Measurements from ENCODE around the gene SPRR2A.
"Not testable (repeated sequence)": the region's sequence is repeated elsewhere in the genome, so short reads cannot be mapped to it uniquely, and the experiment has no call there.

SPRR2A gene

DNA sequence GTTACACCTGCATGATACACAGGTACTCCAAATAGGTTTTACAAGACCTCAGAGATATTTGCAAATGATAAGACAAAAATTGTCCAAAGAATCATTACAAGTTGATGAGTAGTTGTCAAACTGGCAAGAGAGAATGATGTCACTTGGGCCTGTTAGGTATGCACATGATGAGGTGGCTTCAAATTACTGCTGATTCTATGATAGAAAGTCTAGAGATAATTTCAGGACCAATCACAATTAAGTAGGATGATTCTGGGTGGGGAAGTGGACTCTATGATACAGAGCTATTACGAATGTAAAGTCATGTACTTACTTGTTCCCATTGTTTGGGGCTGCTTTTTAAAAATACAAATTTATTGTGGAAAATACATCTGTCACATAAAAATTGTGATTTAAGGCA lies 31.5 kb downstream of the SPRR2A start:
- Histone ChIP-seq H3K4me3 (ENCODE audit: low read depth, low read length) (no peak overlapping the region), H3K27ac (ENCODE audit: low read depth, low read length) (no peak overlapping the region), H2AFZ (ENCODE audit: low read length, unreplicated experiment) (no peak overlapping the region), H3K4me1 (ENCODE audit: control insufficient read depth, insufficient read depth, low read length, unreplicated experiment) (no peaks in the 10 kb centered on the region), H3K27me3 (ENCODE audit: insufficient read depth, low read length) (no peaks in the 10 kb centered on the region), H3K79me2 (ENCODE audit: control insufficient read depth, insufficient read depth, low read length, unreplicated experiment) (no peaks in the 10 kb centered on the region), H3K36me3 (ENCODE audit: insufficient read depth, low read length) (no peaks in the 10 kb centered on the region)

DNA sequence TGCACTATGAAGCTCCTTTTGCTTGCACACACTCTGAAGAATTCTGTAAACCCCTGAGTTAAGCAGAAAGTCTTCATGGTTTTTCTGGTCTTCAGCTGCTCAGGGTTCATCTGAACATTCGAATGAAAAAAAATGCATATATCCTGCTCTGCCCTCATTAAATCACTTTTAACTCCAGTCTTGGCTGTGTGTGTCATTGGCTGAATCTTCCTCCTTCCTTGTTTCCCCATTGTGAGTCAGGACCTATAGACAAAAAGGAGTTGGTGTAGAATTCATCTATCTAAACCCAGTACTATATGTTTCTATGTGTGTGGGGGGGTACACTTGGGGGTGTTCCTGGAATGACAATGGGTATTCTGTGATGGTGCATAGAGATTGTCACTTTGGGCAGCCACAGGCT lies 32.9 kb downstream of the SPRR2A start:
- Histone ChIP-seq H3K27me3 (ENCODE audit: insufficient read depth, low read length) (no peaks in the 10 kb centered on the region), H3K36me3 (ENCODE audit: insufficient read depth, low read length) (no peaks in the 10 kb centered on the region), H3K79me2 (ENCODE audit: control insufficient read depth, insufficient read depth, low read length, unreplicated experiment) (no peaks in the 10 kb centered on the region), H3K4me1 (ENCODE audit: control insufficient read depth, insufficient read depth, low read length, unreplicated experiment) (no peaks in the 10 kb centered on the region), H3K27ac (ENCODE audit: low read depth, low read length) (no peak overlapping the region), H3K4me3 (ENCODE audit: low read depth, low read length) (no peak overlapping the region), H2AFZ (ENCODE audit: low read length, unreplicated experiment) (no peak overlapping the region)

DNA sequence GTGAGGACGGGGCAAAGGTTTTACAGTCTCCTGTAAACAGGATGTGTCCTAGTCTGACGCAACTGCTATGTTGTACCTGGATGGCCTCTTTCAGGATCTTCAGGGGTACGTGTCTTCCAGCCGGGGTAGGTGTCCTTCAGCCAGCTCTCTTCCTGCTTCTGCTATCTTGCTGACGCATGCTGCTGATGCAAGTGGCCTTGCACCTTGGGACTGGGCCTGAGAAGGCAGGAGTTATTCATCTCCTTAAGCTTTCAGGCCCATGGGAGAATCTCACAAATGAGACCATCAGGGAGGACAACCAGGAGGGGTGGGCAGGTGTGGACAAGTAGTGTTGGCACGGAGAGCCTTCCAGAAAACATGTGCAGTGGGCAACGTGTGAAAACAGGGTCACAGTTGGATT lies 34.2 kb downstream of the SPRR2A start:
- Histone ChIP-seq H3K27me3 (ENCODE audit: insufficient read depth, low read length) (no peaks in the 10 kb centered on the region), H3K36me3 (ENCODE audit: insufficient read depth, low read length) (no peaks in the 10 kb centered on the region), H3K4me1 (ENCODE audit: control insufficient read depth, insufficient read depth, low read length, unreplicated experiment) (no peaks in the 10 kb centered on the region), H2AFZ (ENCODE audit: low read length, unreplicated experiment) (no peak overlapping the region), H3K79me2 (ENCODE audit: control insufficient read depth, insufficient read depth, low read length, unreplicated experiment) (no peaks in the 10 kb centered on the region), H3K27ac (ENCODE audit: low read depth, low read length) (no peak overlapping the region), H3K4me3 (ENCODE audit: low read depth, low read length) (no peak overlapping the region)

GRCh38 chr1:153022340-153022739 lies 35.0 kb downstream of the SPRR2A start:
- not testable (repeated sequence) for H2AFZ ChIP-seq (ENCODE audit: low read length, unreplicated experiment); H3K27me3 ChIP-seq (ENCODE audit: insufficient read depth, low read length); H3K27ac ChIP-seq (ENCODE audit: low read depth, low read length); H3K79me2 ChIP-seq (ENCODE audit: control insufficient read depth, insufficient read depth, low read length, unreplicated experiment); H3K4me3 ChIP-seq (ENCODE audit: low read depth, low read length); H3K36me3 ChIP-seq (ENCODE audit: insufficient read depth, low read length); H3K4me1 ChIP-seq (ENCODE audit: control insufficient read depth, insufficient read depth, low read length, unreplicated experiment)

DNA sequence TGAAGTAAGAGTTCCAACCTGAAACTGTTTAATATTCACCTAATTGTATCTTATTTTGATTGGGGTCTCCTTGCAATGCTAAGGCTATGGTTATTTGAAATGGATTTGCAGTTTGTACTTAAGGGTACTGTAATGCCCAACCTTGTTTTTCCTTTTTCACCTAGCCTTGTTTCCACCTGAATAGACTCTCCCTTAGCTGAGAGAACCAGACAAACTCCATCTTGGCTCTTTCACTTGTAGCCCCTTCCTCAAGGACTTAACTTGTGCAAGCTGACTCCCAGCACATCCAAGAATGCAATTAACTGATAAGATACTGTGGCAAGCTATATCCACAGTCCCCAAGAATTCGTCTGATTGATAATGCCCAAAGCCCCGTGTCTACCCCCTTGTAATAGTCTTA lies 35.5 kb downstream of the SPRR2A start:
- H3K4me1 ChIP-seq (ENCODE audit: control insufficient read depth, insufficient read depth, low read length, unreplicated experiment); H2AFZ ChIP-seq (ENCODE audit: low read length, unreplicated experiment); H3K27ac ChIP-seq (ENCODE audit: low read depth, low read length); H3K27me3 ChIP-seq (ENCODE audit: insufficient read depth, low read length); H3K36me3 ChIP-seq (ENCODE audit: insufficient read depth, low read length); H3K79me2 ChIP-seq (ENCODE audit: control insufficient read depth, insufficient read depth, low read length, unreplicated experiment); H3K4me3 ChIP-seq (ENCODE audit: low read depth, low read length): not testable (repeated sequence)

GRCh38 chr1:153011235-153011758 lies 46.0 kb downstream of the SPRR2A start:
- H3K79me2 ChIP-seq (ENCODE audit: control insufficient read depth, insufficient read depth, low read length, unreplicated experiment): not testable (repeated sequence)

More at GRCh38 chr1:153011235-153011758, 46.0 kb downstream of the SPRR2A start:
- H2AFZ ChIP-seq (ENCODE audit: low read length, unreplicated experiment); H3K27ac ChIP-seq (ENCODE audit: low read depth, low read length); H3K36me3 ChIP-seq (ENCODE audit: insufficient read depth, low read length); H3K27me3 ChIP-seq (ENCODE audit: insufficient read depth, low read length); H3K4me3 ChIP-seq (ENCODE audit: low read depth, low read length); H3K4me1 ChIP-seq (ENCODE audit: control insufficient read depth, insufficient read depth, low read length, unreplicated experiment): not testable (repeated sequence)
